Lower leg skin (tissue), 4 donors: ENCODE measurements around the gene AFMID. TPM values are rescaled to one million over a fixed set of nuclear protein-coding genes. Genes with fewer than 3 reads are reported as not detected.
"Not testable (repeated sequence)": the region's sequence is repeated elsewhere in the genome, so short reads cannot be mapped to it uniquely, and the experiment has no call there.

Source experiments
- DNase-seq, 2 donors: peaks; one replicate each; pipeline ENCODE4 v3.0.0-alpha.2; 2019; ENCODE audit warnings: low spot score in 2 of 2
- H3K4me3 ChIP-seq: fragments of 200-600 bp; sonication (generic); 2 replicates; pipeline ENCODE4 v1.5.1; 2017; ENCODE audit warnings: mild to moderate bottlenecking, low read depth; ENCODE audit not compliant: poor library complexity, severe bottlenecking
- POLR2A ChIP-seq, 2 donors: fragments of 450-650 bp; IDR thresholded peaks; one replicate each; pipeline ENCODE4 v1.6.1; 2016 to 2017; ENCODE audit warnings: antibody characterized with exemption in 2 of 2, mild to moderate bottlenecking in 1 of 2, moderate library complexity in 1 of 2
- WGBS, 2 donors: methylation state at CpG; one replicate each; pipeline ENCODE4 v1.1.5; 2018; 5-methylcytosine and 5-hydroxymethylcytosine counted together
- intact Hi-C: fragments of 100-400 bp; cut with DNase I; formaldehyde crosslinking; loops from one replicate; pipeline ENCODE4 v1.15.0; 2023; ENCODE audit warnings: low total_unique reads
- total RNA-seq, 4 donors: library from RNA; depleted of rRNA; stranded (reverse); fragments of >200 nt; gene quantifications; one replicate each; pipeline ENCODE4 v1.1.0, GENCODE V29; 2016
- TF ChIP-seq, protein P1 (sequence below), 3 donors: fragments of 450-650 bp; IDR thresholded peaks; one replicate each; pipeline ENCODE4 v1.5.1; 2016; ENCODE audit warnings: antibody characterized with exemption in 3 of 3, mild to moderate bottlenecking in 3 of 3, moderate library complexity in 2 of 3

AFMID gene
- total RNA-seq, 4 donors from 2014 or later, result 41.4 to 77.7 (median 59.7) TPM

DNA sequence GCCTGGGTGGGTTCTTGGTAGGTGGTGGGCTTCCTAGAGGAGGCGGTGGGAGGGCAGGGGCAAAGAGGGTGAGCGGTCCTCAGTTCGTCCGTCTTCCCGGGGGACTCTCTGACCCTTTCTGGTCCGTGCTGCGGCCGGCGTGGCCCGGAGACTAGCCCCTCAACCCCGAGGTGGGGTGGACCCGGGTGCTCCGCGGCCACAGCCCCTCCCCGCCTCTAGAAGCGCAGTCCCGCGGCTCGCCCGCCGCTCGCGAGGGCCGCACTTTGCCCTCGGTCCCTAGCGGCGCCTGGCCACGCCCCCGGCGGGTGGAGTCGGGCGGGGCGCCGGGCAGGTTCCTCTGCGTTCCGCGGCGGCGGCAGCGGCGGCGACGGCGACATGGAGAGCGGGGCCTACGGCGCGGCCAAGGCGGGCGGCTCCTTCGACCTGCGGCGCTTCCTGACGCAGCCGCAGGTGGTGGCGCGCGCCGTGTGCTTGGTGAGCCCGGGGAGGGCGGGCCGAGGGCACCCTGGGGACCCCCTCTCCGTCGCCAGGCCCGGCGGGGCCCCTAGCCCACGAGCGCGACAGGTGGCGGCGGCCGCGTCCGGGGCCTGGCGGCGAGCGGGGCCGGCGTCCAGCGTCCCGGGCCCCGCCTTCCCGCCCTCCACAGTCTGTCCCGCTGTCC is 18.8 kb upstream of the AFMID start, which contains the start of gene SYNGR2:
TSS of gene SYNGR2 (plus strand) at position 340 of the 661 bp plus-strand sequence. CDS start at position 376, 36 bp downstream.
- H3K4me3 ChIP-seq, result peak within 1 kb of the TSS; percentile 73
- intact Hi-C loops, result no loop called here
- TF ChIP-seq, protein P1, sequence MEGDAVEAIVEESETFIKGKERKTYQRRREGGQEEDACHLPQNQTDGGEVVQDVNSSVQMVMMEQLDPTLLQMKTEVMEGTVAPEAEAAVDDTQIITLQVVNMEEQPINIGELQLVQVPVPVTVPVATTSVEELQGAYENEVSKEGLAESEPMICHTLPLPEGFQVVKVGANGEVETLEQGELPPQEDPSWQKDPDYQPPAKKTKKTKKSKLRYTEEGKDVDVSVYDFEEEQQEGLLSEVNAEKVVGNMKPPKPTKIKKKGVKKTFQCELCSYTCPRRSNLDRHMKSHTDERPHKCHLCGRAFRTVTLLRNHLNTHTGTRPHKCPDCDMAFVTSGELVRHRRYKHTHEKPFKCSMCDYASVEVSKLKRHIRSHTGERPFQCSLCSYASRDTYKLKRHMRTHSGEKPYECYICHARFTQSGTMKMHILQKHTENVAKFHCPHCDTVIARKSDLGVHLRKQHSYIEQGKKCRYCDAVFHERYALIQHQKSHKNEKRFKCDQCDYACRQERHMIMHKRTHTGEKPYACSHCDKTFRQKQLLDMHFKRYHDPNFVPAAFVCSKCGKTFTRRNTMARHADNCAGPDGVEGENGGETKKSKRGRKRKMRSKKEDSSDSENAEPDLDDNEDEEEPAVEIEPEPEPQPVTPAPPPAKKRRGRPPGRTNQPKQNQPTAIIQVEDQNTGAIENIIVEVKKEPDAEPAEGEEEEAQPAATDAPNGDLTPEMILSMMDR (IDR thresholded peaks at IDR 0.05), result no peak
- peak in 1 of 2 donors; percentile 55 for TF ChIP-seq POLR2A (IDR thresholded peaks at IDR 0.05)
- WGBS, 2 donors, result 0% methylated on average over 2 to 12 of the region's 84 CpGs
- DNase-seq, result peak in 1 of 2 donors; percentile 96

DNA sequence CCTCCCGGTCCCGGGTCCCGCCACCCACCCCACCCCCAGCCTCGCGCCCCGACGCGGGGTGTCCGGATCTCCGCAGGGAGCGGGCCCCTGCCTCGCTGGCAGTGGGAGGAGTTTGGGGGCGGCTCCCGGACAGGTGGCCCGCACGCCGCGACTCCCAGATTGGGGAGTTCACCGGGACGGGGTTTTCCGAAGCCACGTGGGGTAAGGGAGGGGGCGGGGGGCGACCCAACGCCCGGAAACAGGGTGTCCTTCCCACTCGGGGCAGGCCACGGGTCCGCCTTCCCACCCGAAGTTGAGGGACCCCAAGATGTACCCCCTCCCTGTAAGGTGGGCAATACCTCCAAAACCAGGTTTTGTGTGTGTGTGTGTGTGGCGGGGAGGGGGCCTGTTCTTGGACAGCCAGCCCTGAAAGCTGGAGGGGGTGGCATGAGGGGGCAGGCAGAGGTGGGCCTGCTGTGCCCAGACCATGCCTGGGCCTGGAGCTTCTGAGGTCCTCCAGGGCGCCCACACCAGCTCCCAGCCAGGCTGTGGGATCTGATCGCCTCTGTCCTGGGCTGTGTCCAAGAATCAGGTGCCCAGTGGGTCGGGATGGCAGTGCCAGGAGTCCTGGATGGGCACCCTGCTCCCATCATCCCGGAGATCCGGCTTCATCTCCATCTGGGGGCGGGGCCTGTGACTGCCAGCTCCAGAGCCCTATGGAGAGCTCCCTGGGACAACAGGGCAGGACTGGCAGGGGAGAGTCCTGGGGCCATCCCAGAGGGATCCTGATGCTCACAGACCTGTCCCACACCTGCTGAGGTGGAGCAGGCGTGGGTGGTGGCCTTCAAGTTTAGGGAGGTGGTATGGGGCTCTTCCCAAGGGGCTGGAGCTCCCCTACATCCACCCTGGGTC is 18.0 kb upstream of the AFMID start:
- WGBS, 2 donors, result 6 to 11% methylated on average over 10 to 24 of the region's 38 CpGs
- H3K4me3 ChIP-seq, result peak overlapping the region; percentile 73
- intact Hi-C loops, result no loop called here
- DNase-seq, result no peak
- no peak for TF ChIP-seq POLR2A (IDR thresholded peaks at IDR 0.05)
- TF ChIP-seq, protein P1 (IDR thresholded peaks at IDR 0.05), result no peak

DNA sequence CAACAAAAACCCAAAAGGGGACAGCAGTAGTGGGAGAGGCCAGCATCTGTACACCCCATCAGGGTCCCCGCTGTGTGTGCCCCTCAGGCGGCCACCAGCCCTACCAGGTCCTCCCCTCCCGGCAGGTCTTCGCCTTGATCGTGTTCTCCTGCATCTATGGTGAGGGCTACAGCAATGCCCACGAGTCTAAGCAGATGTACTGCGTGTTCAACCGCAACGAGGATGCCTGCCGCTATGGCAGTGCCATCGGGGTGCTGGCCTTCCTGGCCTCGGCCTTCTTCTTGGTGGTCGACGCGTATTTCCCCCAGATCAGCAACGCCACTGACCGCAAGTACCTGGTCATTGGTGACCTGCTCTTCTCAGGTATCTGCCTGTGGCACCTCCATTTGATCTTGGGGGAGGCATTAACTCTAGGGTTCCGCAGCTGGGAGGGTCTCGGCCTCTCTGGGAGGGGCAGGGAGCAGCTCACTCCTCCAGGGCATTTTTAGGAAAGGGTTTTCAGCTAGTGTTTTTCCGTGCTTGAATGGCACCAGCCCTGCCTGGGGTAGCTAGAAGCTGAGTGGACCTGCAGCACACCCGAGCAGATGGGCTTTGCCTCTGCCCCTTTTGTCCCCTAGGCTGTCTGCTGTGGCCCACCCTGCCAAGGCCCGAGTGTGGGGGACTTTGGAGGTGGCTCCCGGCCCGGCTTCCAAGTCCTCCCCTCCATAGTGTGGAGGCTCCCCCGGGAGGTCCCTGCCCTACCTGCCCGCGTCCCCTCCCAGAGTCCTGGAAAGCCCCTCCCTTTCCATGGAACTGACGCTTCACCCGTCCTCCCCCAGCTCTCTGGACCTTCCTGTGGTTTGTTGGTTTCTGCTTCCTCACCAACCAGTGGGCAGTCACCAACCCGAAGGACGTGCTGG is 16.2 kb upstream of the AFMID start:
- intact Hi-C loops, result no loop called here

DNA sequence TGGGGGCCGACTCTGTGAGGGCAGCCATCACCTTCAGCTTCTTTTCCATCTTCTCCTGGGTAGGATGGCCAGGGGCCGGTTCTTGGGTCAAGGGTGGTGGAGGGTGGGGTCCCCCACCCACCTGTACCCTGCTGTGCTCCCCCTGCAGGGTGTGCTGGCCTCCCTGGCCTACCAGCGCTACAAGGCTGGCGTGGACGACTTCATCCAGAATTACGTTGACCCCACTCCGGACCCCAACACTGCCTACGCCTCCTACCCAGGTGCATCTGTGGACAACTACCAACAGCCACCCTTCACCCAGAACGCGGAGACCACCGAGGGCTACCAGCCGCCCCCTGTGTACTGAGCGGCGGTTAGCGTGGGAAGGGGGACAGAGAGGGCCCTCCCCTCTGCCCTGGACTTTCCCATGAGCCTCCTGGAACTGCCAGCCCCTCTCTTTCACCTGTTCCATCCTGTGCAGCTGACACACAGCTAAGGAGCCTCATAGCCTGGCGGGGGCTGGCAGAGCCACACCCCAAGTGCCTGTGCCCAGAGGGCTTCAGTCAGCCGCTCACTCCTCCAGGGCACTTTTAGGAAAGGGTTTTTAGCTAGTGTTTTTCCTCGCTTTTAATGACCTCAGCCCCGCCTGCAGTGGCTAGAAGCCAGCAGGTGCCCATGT is 15.4 kb upstream of the AFMID start:
- 75 to 79% methylated on average over 15 to 19 of the region's 19 CpGs for WGBS, 2 donors
- H3K4me3 ChIP-seq, intact Hi-C loops, DNase-seq: not testable (repeated sequence)

More for the DNA sequence above, 16.2 kb upstream of the AFMID start:
- WGBS, 2 donors, result 81 to 85% methylated on average over 24 to 31 of the region's 31 CpGs
- DNase-seq, result no peak
- TF ChIP-seq, protein P1 (IDR thresholded peaks at IDR 0.05), result no peak
- no peak for TF ChIP-seq POLR2A (IDR thresholded peaks at IDR 0.05)
- no peak overlapping the region for H3K4me3 ChIP-seq

DNA sequence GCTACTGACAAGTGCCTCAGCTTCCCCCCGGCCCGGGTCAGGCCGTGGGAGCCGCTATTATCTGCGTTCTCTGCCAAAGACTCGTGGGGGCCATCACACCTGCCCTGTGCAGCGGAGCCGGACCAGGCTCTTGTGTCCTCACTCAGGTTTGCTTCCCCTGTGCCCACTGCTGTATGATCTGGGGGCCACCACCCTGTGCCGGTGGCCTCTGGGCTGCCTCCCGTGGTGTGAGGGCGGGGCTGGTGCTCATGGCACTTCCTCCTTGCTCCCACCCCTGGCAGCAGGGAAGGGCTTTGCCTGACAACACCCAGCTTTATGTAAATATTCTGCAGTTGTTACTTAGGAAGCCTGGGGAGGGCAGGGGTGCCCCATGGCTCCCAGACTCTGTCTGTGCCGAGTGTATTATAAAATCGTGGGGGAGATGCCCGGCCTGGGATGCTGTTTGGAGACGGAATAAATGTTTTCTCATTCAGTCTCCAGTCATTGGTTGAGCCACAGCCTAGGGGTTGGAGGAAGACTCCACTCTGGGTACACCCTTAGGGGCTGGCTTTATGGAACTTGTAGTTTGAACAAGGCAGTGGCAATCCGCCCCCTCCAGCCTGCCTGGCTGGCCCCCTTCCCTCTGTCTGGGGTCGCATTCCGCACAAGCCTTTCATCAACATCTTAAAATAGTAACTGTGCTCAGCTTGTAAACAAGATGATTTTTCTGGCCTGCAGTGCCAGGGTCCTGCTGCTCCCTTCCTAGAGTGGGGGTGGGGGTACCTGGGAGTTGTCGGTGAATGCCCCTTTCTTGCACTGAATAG is 14.7 kb upstream of the AFMID start:
- intact Hi-C loops, result no loop called here
- peak in 1 of 2 donors; percentile 94 for DNase-seq
- 26 to 43% methylated on average over 15 to 19 of the region's 19 CpGs for WGBS, 2 donors
- no peak overlapping the region for H3K4me3 ChIP-seq
- no peak for TF ChIP-seq POLR2A (IDR thresholded peaks at IDR 0.05)
- TF ChIP-seq, protein P1 (IDR thresholded peaks at IDR 0.05), result no peak
